Measurements from ENCODE around the gene ANKRD52. TPM values are rescaled to one million over a fixed set of nuclear protein-coding genes. Genes with fewer than 3 reads are reported as not detected.

The ANKRD52 gene
- total and polyA plus RNA-seq, 9 of the 15 experiments (the other 6 are each of a cell fraction or from before 2014, with no cell fraction given), result 0.52 to 46.8 (median 7.9) TPM

DNA sequence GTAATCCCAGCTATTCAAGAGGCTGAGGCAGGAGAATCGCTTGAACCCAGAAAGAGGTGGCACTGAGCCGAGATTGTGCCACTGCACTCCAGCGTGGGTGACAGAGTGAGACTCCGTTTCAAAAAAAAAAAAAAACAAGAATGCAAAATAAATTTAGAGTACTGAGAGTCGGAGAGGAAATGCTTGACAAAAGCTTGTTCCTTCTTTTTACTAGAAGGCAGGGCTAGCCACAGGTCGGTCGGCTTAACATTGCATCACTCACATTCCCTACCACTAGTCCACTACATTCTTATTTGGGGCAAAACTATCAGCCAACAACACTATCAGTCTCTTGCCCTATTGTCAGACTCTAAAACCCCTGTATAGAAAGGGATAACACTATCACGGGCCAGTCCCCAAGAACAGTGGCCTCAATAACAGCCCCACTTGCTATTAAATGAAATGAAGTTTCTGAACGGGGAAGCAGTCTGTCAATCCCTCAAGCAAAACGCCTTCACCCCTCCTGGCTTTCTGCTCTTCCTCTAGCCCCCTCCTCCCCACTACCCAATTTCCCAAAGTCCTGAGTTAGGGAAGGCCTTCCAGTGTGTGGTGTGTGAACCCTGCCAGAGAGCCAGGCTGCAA, 37.5 kb downstream of the ANKRD52 start:
- Histone ChIP-seq H3K27ac (ENCODE audit: extremely low read depth, low read depth, low read length) (peak overlapping the region; percentile 93), H3K79me2 (ENCODE audit: control insufficient read depth, insufficient read depth, low read length) (peaks cover 47% of the 10 kb centered on the region), H3K4me2 (ENCODE audit: insufficient read depth, low read length) (peak overlapping the region; percentile 96), H3K9ac (ENCODE audit: insufficient read depth in 1 of 2, low read depth in 2 of 2, low read length in 2 of 2) (peak overlapping the region; percentile 85 to 97), H3K9me3 (replicated peaks; ENCODE audit: control insufficient read depth, insufficient read depth, low read depth, low read length) (no peaks in the 10 kb centered on the region), H4K20me1 (replicated peaks; ENCODE audit: control insufficient read depth, insufficient read depth, low read length) (no peaks in the 10 kb centered on the region), H3K27me3 (ENCODE audit: control insufficient read depth in 2 of 2, insufficient read depth in 2 of 2, low read length in 2 of 2) (no peaks in the 10 kb centered on the region), H2AFZ (ENCODE audit: low read depth, low read length) (peak overlapping the region; percentile 96), H3K4me1 (replicated peaks in 1 of 2; ENCODE audit: control insufficient read depth in 2 of 2, insufficient read depth in 2 of 2, low read length in 2 of 2) (peaks cover 20 to 31% of the 10 kb centered on the region in 2 experiments; a peak in 4 of 5 replicates), H3K9me1 (ENCODE audit: control insufficient read depth, insufficient read depth, low read length) (no peaks in the 10 kb centered on the region), H3K36me3 (ENCODE audit: control insufficient read depth, insufficient read depth, low read length) (peaks cover 10% of the 10 kb centered on the region; the same call in 2 of the 3 replicates), H3K4me3 (peak overlapping the region; percentile 90)
- in situ Hi-C loops (cut with MboI) (no loop called here), intact Hi-C loops (cut with micrococcal nuclease) (loop anchor here (10.0 kb wide), 1 partner anchor 176 kb away; the partner anchor contains the start of gene RPS26)
- DNase-seq (ENCODE audit: extremely low read depth in 1 of 4, low spot score in 3 of 4), result peak in 1 of 4 experiments; percentile 30
- ATAC-seq, result no peak
- ChIA-PET POLR2A (interaction anchor here (0.6 to 3.4 kb wide), 10 partner anchors 14 to 327 kb away, joined by 3 to 68 read pairs (median 6); partner anchors contain the start of genes RPL41, SMARCC2 and ZC3H10), CTCF (ENCODE audit: low intra/inter-chr PET ratio) (interaction anchor here (0.6 kb wide), 1 partner anchor 38 kb away, joined by 3 read pairs; no protein-coding TSS in a partner anchor)
- no TSS peak for BruUV-seq (replicated peaks)
- FAIRE-seq, result no peak
- 17% methylated on average over 10 of the region's 10 CpGs for WGBS (ENCODE audit: insufficient coverage, low coverage, missing lambda C conversion rate)
- TF ChIP-seq, protein P1, sequence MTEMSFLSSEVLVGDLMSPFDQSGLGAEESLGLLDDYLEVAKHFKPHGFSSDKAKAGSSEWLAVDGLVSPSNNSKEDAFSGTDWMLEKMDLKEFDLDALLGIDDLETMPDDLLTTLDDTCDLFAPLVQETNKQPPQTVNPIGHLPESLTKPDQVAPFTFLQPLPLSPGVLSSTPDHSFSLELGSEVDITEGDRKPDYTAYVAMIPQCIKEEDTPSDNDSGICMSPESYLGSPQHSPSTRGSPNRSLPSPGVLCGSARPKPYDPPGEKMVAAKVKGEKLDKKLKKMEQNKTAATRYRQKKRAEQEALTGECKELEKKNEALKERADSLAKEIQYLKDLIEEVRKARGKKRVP (CRISPR knock-in tag; IDR thresholded peaks at IDR 0.05), result peak; percentile 68; the same call in 1 of the 2 replicates
- TF ChIP-seq, protein P2, sequence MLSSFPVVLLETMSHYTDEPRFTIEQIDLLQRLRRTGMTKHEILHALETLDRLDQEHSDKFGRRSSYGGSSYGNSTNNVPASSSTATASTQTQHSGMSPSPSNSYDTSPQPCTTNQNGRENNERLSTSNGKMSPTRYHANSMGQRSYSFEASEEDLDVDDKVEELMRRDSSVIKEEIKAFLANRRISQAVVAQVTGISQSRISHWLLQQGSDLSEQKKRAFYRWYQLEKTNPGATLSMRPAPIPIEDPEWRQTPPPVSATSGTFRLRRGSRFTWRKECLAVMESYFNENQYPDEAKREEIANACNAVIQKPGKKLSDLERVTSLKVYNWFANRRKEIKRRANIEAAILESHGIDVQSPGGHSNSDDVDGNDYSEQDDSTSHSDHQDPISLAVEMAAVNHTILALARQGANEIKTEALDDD (IDR thresholded peaks at IDR 0.05), result peak; percentile 43; the same call in 1 of the 2 replicates
- TF ChIP-seq TEAD1 (CRISPR knock-in tag; IDR thresholded peaks at IDR 0.05) (peak in 1 of 2 experiments; percentile 17; a peak in 1 of 4 replicates), MYC (IDR thresholded peaks at IDR 0.05; ENCODE audit: low read depth, low read length) (0 out of 2 replicates have a peak, but pooled peaks have one; percentile 39), MYC (CRISPR knock-in tag; IDR thresholded peaks at IDR 0.05; ENCODE audit: borderline replicate concordance, low read depth) (no peak), PHF21A (IDR thresholded peaks at IDR 0.05; ENCODE audit: borderline replicate concordance, low read depth) (no peak), ZSCAN32 (CRISPR knock-in tag; IDR thresholded peaks at IDR 0.05) (no peak), COPS2 (conservative IDR thresholded peaks at IDR 0.05) (no peak), TOE1 (IDR thresholded peaks at IDR 0.05; ENCODE audit: borderline replicate concordance) (no peak), TOE1 (CRISPR knock-in tag; IDR thresholded peaks at IDR 0.05; ENCODE audit: borderline replicate concordance, low read depth) (0 out of 2 replicates have a peak, but pooled peaks have one; percentile 86), SAP30 (IDR thresholded peaks at IDR 0.05; ENCODE audit: borderline replicate concordance, insufficient read depth, low read depth, low read length, poor library complexity, severe bottlenecking) (peak; percentile 50), ZNF263 (CRISPR knock-in tag; IDR thresholded peaks at IDR 0.05; ENCODE audit: borderline replicate concordance) (peak; percentile 53; the same call in 1 of the 2 replicates)
- TF ChIP-seq, protein P3, sequence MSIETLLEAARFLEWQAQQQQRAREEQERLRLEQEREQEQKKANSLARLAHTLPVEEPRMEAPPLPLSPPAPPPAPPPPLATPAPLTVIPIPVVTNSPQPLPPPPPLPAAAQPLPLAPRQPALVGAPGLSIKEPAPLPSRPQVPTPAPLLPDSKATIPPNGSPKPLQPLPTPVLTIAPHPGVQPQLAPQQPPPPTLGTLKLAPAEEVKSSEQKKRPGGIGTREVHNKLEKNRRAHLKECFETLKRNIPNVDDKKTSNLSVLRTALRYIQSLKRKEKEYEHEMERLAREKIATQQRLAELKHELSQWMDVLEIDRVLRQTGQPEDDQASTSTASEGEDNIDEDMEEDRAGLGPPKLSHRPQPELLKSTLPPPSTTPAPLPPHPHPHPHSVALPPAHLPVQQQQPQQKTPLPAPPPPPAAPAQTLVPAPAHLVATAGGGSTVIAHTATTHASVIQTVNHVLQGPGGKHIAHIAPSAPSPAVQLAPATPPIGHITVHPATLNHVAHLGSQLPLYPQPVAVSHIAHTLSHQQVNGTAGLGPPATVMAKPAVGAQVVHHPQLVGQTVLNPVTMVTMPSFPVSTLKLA (conservative IDR thresholded peaks at IDR 0.05), result no peak
- TF ChIP-seq, protein P4, sequence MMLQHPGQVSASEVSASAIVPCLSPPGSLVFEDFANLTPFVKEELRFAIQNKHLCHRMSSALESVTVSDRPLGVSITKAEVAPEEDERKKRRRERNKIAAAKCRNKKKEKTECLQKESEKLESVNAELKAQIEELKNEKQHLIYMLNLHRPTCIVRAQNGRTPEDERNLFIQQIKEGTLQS (IDR thresholded peaks at IDR 0.05), result peak; percentile 87
- TF ChIP-seq, protein P4 (CRISPR knock-in tag; conservative IDR thresholded peaks at IDR 0.05), result no peak

All from K562 (cell line).